Stimulated activated CD4-positive, alpha-beta T cell treated with anti-CD3 and anti-CD28 coated beads, Interleukin-4, amount 100 ng/mL, for 48 hours (primary cell): ENCODE data around the gene SPATA3.

Experiments used
- DNase-seq, 2 donors: peaks; one replicate each; pipeline ENCODE4 v3.0.0-alpha.2; 2020; ENCODE audit warnings: low read depth in 2 of 2

The SPATA3 gene

GRCh38 chr2:231028889-231029288 is 33.0 kb downstream of the SPATA3 start:
- no peak for DNase-seq

GRCh38 chr2:231029563-231029962 is 33.6 kb downstream of the SPATA3 start:
- DNase-seq = no peak

GRCh38 chr2:231030725-231031124 is 34.8 kb downstream of the SPATA3 start:
- DNase-seq = no peak

- no peak for DNase-seq
These were observed 36.7 kb downstream of the SPATA3 start for GRCh38 chr2:231032575-231033140.

- no peak for DNase-seq
These were observed 37.5 kb downstream of the SPATA3 start for GRCh38 chr2:231033147-231034132.

- no peak for DNase-seq
These were observed 38.5 kb downstream of the SPATA3 start for GRCh38 chr2:231034291-231034882.

GRCh38 chr2:231036131-231036530 is 40.2 kb downstream of the SPATA3 start:
- no peak for DNase-seq

- DNase-seq = no peak
These were observed 40.7 kb downstream of the SPATA3 start for GRCh38 chr2:231036578-231037106.

GRCh38 chr2:231037202-231037730 is 41.3 kb downstream of the SPATA3 start, which contains the start of gene C2orf72:
TSS of gene C2orf72 (plus strand) at chr2:231037523. CDS start at chr2:231037566, 43 bp downstream.
- no peak for DNase-seq

- no peak for DNase-seq
These were observed 42.0 kb downstream of the SPATA3 start for GRCh38 chr2:231037731-231038482.

- DNase-seq = no peak
These were observed 42.8 kb downstream of the SPATA3 start for GRCh38 chr2:231038483-231039293.

- no peak for DNase-seq
These were observed 43.4 kb downstream of the SPATA3 start for GRCh38 chr2:231039294-231039664.

- DNase-seq = no peak
These were observed 44.0 kb downstream of the SPATA3 start for GRCh38 chr2:231039821-231040364.

GRCh38 chr2:231041061-231041689 is 45.3 kb downstream of the SPATA3 start:
- DNase-seq = no peak

GRCh38 chr2:231043796-231044195 is 47.9 kb downstream of the SPATA3 start:
- no peak for DNase-seq

- no peak for DNase-seq
These were observed 51.0 kb downstream of the SPATA3 start for GRCh38 chr2:231046916-231047273.

GRCh38 chr2:231047274-231047922 is 51.5 kb downstream of the SPATA3 start:
- DNase-seq = no peak

- no peak for DNase-seq
These were observed 52.3 kb downstream of the SPATA3 start for GRCh38 chr2:231047923-231048915.
